DMS 273 (cell line): ENCODE data around the gene NOB1.
"Not testable (repeated sequence)": the region's sequence is repeated elsewhere in the genome, so short reads cannot be mapped to it uniquely, and the experiment has no call there.

Experiments
- DNase-seq: peaks from one replicate; lab custom pipeline; 2025; ENCODE audit not compliant: unreplicated experiment; lab: John Stamatoyannopoulos, UW

NOB1 gene

GRCh38 chr16:69761983-69762813 is 7.5 kb upstream of the NOB1 start, which contains the start of gene WWP2:
WWP2 (plus strand) TSS chr16:69762332; CDS start chr16:69787011, 24,679 bp downstream.
- peak; percentile 93 for DNase-seq

DNA sequence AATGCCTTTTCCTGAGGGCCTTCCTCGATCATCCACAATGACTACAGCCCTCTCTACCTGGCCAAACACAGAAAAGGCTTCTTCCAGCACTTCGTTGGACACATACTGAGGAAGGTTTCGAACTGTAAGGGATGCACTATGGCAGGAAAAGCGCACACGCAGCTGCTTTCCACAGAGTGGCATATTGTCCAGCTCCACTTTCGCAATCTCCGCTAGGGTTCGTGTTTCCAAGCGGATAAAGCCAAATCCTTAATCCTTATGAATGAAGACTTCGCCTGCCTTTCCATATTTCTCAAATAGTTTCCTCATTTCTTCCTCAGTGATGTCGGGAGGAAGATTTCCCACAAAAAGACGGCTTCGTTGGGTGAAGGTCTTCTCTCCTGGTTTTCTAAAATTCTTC is 2.6 kb upstream of the NOB1 start:
- DNase-seq = peak; percentile 22

GRCh38 chr16:69756705-69757104 is 2.0 kb upstream of the NOB1 start:
- DNase-seq = no peak

DNA sequence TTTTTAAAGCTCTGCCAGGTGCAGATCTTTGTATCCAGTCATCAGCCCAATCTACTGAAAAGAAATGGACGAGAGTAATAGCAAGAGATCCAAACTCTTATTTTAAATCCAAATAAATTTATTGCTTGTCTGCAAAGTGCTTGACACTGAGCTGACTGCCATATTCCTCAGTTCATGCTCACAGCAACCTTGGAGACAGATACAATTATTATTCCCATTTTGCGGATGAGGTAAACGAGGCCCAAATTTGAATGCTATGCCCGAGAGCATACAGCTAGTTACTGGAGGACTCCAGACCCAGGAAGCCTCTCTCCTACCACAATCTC is 620 bp downstream of the NOB1 start:
- DNase-seq = no peak

DNA sequence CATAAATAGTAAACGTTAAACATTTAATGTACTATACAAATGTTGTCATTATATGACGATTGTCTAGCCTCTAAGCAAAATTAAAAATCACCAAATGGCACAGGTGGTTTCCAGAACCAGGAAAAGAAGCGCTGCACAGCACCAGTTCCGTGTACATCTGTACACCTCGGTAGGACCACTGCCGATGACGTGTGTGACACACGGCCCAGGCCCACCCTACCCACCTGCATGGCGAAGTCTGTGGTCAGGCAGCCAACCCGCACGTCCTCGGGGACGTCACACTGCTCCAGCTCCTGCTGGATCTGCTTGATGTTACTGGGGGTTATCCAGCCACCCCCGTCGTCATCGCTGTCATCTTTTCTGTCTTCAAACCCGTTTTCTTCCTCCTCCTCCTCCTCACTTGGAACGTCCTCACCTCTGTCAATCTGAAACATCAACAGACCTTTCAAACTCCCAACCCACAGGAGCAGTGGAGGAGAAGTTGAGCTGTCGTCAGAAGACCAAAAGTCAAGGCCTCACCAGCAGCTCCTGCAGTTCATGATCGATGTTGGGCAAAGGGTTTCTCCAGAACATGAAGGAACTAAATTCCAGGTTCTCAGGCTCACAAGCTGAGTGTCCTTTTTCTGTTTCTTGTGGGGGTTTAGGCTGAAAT is 5.9 kb downstream of the NOB1 start:
- no peak for DNase-seq

DNA sequence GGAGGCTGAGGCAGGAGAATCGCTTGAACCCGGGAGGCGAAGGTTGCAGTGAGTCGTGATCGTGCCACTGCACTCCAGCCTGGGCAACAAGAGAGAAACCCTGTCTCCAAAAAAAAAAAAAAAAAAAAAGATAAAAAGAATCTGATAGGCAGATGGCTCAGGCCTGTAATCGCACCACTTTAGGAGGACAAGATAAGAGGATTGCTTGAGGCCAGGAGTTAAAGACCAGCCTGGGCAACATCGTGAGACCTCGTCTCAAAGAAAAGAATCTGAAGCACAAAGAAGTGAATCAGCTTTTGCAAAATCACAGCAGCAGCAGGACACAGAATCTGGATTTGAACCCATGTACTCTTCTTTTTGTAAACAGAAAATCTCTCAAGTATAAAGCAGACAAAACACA is 7.6 kb downstream of the NOB1 start:
- no peak for DNase-seq

GRCh38 chr16:69745959-69746358 is 8.8 kb downstream of the NOB1 start:
- DNase-seq = no peak

- no peak for DNase-seq
Observed at GRCh38 chr16:69745232-69745612, 9.5 kb downstream of the NOB1 start.

DNA sequence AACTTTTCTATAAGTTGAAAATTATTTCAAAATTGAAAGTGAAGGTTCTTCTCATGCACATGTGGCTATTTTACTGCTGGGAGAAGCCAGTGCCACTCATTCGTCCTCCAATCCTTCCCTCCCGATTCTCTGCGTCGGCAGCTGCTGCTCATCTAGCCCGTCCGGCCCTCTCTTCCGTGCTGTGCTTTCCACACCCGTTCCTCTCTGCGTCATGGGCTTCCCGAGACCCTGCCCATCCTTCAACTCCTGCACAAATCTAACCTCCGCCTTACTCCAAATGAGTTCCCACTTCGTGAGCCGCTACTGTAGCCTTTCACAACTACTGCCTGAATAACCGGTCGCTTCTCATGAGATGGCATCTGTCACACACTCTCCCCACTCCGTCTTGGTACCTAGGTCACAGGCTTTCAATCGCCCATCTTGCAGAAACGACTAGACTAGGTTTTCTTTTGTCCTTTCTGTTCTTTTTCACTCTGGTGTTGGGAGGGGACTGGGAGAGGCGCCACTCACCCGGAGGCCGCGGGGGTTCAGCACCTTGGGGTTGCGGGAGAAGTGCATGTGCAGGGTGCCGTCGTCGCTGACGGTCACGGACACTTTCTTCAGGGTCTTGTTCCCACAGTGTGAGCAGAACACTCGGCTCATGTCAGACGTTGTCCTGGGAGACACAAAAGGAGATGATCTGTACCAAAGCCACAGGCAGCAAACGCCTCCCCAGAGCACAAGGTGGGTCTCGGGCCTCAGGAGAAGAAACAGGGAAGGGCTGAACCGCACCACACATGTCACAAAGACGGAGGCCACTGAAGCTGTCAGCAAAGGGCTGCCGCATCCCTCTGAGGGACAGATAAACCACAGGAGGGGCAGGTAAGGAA is 10.1 kb downstream of the NOB1 start:
- no peak for DNase-seq

GRCh38 chr16:69741951-69742904 is 12.5 kb downstream of the NOB1 start:
- peak; percentile 23 for DNase-seq

GRCh38 chr16:69741519-69741918 is 13.2 kb downstream of the NOB1 start:
- DNase-seq = no peak

DNA sequence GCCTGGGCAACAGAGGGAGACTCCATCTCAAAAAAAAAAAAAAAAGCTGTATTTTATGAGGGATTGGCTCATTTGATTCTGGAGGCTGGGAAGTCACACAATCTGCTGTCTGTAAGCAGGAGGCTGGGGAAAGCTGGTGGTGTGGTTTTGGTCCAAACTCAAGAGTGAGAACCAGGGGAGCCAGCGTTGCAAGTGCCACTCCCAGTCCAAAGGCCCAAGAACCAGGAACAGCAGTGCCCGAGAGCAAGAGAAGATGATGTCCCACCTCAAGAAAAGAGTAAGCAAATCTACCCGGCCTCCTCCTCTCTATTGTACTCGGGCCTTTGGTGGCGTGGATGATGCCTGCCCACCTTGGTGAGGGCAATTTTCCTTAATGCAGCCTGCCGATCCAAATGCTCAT is 22.6 kb downstream of the NOB1 start:
- DNase-seq = no peak

DNA sequence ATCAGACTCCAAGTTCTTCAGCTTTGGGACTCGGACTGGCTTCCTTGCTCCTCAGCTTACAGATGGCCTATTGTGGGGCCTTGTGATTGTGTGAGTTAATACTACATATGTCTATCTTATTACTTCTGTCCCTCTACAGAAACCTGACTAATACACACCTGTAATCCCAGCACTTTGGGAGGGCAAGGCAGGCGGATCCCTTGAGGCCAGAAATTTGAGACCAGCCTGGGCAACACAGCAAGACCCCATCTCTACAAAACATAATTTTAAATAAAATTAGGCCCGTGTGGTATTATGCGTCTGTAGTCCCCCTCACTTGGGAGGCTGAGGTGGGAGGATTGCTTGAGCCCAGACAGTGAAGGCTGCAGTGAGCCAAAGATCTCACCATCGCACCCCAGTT is 23.4 kb downstream of the NOB1 start:
- DNase-seq = not testable (repeated sequence)

- DNase-seq = not testable (repeated sequence)
Observed at GRCh38 chr16:69729030-69729429, 25.7 kb downstream of the NOB1 start.

DNA sequence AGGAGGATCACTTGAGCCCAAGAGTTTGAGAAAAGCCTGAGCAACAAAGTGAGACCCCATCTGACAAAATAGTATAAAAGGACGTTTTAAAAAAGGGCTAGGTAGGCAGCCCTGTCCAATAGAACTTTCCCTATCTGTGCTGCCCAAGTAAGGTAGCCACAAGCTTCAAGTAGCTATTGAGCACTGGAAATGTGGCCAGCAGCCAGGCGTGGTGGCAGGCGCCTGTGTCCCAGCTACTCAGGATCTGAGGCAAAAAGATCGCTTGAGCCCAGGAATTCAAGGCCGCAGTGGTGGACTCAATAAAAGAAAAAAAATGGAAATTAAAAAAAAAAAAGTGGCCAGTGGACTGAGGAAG is 26.8 kb downstream of the NOB1 start:
- DNase-seq = peak; percentile 45

DNA sequence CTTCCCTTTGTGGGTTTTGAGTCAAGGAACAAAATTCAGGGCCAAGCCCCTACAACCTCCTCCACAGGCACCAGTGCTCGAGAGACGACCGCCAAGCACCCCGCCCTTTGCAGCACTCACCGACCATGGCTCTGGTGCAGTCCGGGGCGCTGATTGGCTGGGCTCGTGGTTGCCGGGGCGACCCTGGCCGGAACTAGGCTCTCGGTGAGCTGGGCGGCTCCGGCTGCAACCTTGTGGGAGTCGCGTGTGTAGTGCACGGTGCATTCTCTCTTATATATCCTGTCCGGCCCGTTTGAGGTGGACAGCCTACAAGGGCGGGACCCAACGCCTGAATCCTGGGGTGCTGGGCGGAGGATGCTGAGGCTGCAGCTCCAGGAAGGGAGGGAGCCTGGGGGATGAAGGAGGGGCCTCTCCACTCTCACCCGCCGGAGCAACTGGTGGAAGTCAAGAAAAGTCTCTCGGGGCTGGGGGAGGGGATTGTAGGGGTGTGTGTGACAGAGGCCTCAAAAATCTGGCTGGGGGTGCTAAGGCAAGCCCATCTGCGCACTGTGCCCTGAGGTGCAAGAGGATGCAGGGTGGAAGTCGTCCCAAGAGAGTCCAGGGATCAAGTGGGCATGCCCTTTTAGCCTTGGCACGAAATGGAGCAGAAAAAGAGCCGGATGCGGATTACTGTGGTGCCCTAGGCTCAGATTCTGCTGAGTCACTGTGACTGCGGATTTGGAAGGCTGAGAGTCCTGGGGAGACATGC is 28.2 kb downstream of the NOB1 start, which contains the start of gene NQO1:
TSS of gene NQO1 (minus strand) at position 248 of the 748 bp plus-strand sequence. CDS start at position 127, 121 bp downstream.
- peak; percentile 98 for DNase-seq

DNA sequence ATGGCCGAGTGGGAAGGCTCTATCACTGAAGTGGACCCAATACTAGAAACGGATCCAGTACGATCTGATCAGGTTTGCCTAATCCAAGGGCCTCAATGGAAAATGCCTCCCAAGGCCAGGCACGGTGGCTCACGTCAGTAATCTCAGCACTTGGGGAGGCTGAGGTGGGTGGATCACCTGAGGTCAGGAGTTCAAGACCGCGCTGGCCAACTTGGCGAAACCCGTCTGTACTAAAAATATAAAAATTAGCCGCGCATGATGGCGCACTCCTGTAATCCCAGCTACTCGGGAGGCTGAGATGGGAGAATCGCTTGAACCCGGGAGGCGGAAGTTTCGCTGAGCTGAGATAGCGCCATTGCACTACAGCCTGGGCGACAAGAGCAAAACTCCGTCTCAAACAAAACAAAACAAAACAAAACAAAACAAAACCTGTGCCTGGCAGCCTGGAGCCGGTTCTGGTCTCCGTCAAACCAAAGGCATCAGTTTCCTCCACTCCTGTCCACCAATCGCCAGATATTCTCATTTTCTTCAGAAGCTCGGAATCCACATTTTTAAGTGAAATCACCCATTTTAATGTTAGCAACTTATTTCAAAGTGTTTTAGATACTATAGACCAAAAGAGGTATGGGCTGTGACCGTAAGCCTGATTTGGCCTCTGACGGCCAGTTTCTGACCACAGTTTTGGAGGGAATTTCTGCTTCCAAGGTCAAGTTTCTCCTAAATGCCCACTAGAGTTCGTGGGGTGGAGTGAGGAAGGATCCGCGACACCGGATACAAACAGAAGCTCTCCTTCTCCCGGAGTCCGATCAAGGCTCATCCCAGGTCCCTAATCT is 29.0 kb downstream of the NOB1 start:
- DNase-seq = no peak

DNA sequence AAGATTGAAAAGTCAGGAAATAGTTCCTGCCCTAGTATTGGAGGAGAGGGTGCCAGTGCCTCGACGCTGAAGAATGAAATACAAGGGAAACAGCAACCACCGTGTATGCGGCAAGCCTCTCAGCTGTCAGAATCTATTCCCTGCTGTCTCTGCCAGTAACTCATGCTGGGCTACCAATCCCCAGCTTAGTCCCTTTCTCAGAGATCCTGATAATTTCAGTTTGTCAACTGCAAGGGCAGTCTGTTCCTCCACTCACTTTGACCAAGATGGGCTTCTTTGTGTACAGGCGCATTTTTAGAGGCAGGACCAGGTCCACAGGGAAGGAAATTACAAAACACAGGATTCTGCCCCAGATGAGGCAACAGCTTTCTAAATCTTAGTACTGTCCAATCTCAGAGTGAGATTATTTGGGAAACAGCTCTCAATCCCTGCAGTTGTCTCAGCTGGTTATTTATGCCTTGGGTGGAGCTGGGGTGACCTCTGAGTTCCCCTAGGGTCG is 29.7 kb downstream of the NOB1 start:
- DNase-seq = peak; percentile 26

- no peak for DNase-seq
Observed at GRCh38 chr16:69724414-69724873, 30.3 kb downstream of the NOB1 start.
